Endothelial cell of umbilical vein (primary cell): ENCODE measurements around the gene SESTD1. TPM values are rescaled to one million over a fixed set of nuclear protein-coding genes. Genes with fewer than 3 reads are reported as not detected.

Source experiments
- BruUV-seq: library from RNA; stranded (reverse); fragments of 400-500 nt; replicated peaks from 2 replicates; lab custom pipeline; 2021; lab: Mats Ljungman, UMichigan
- CTCF ChIA-PET: fragments of 300-600, 350-600 bp; sonication (Branson Sonifier 250); formaldehyde crosslinking; loops from one replicate; lab custom pipeline; 2021; ENCODE audit warnings: antibody characterized with exemption, inconsistent platforms; lab: Charles Lee
- POLR2A ChIA-PET: fragments of 300-600, 350-600 bp; sonication (Branson Sonifier 250); formaldehyde crosslinking; loops from one replicate; lab custom pipeline; 2021; ENCODE audit warnings: antibody characterized with exemption, inconsistent platforms; lab: Charles Lee
- DNase-seq: peaks from one replicate; pipeline ENCODE4 v3.0.0-alpha.2; 2011; ENCODE audit warnings: low read depth, low spot score
- FAIRE-seq: peaks from 2 replicates; lab custom pipeline; 2011; peaks lifted over from hg19 to GRCh38; lab: Jason Lieb, UNC
- H2AFZ ChIP-seq: 2 replicates; pipeline ENCODE4 v1.6.0; 2012; ENCODE audit warnings: low read depth, low read length, control low read depth, inconsistent platforms
- H3K27ac ChIP-seq: 2 replicates; pipeline ENCODE4 v1.5.1; 2011; ENCODE audit warnings: low read depth, mild to moderate bottlenecking, control low read depth, low read length, moderate library complexity; ENCODE audit not compliant: insufficient read depth
- H3K27me3 ChIP-seq, 2 experiments: 2 replicates each; pipeline versions ENCODE4 v1.6.0 to v1.6.1; 2011; ENCODE audit warnings: low read length in 2 of 2, mixed read lengths in 1 of 2; ENCODE audit not compliant: control insufficient read depth in 2 of 2, insufficient read depth in 2 of 2
- H3K36me3 ChIP-seq, 2 experiments: 2 replicates in 1 of 2; 3 replicates in 1 of 2; pipeline ENCODE4 v1.5.1; 2011; ENCODE audit warnings: low read length in 2 of 2, mild to moderate bottlenecking in 1 of 2, moderate library complexity in 1 of 2; ENCODE audit not compliant: control insufficient read depth in 2 of 2, insufficient read depth in 2 of 2; ENCODE audit errors: extremely low read depth in 1 of 2
- H3K4me1 ChIP-seq: 3 replicates; pipeline ENCODE4 v1.5.1; 2011; ENCODE audit warnings: mild to moderate bottlenecking, low read length; ENCODE audit not compliant: control insufficient read depth, insufficient read depth; ENCODE audit errors: extremely low read depth
- H3K4me2 ChIP-seq: 2 replicates; pipeline ENCODE4 v1.6.1; 2011; ENCODE audit warnings: low read length, control low read depth, mixed read lengths; ENCODE audit not compliant: insufficient read depth
- H3K4me3 ChIP-seq, 3 experiments: fragments of 200-600 bp in 1 of 3; sonication (generic), shearing (Covaris generic) in 1 of 3; replicated peaks in 1 of 3; 2 replicates each; pipeline ENCODE4 v1.5.1; 2011 to 2016; ENCODE audit warnings: control low read depth in 3 of 3, low read length in 3 of 3, mild to moderate bottlenecking in 2 of 3, inconsistent platforms in 1 of 3, low read depth in 1 of 3, moderate library complexity in 1 of 3; ENCODE audit not compliant: insufficient read depth in 1 of 3
- H3K79me2 ChIP-seq: 2 replicates; pipeline ENCODE4 v1.6.0; 2012; ENCODE audit warnings: low read length, inconsistent platforms; ENCODE audit not compliant: control insufficient read depth, insufficient read depth
- H3K9ac ChIP-seq: replicated peaks from 2 replicates; pipeline ENCODE3; 2011; ENCODE audit warnings: low read length, control low read depth; ENCODE audit not compliant: insufficient read depth; ENCODE audit errors: extremely low read depth
- H3K9me1 ChIP-seq: replicated peaks from 3 replicates; pipeline ENCODE4 v1.6.0; 2011; ENCODE audit warnings: mild to moderate bottlenecking, low read length; ENCODE audit not compliant: control insufficient read depth, insufficient read depth; ENCODE audit errors: extremely low read depth
- H3K9me3 ChIP-seq: replicated peaks from 2 replicates; pipeline ENCODE4 v1.5.1; 2012; ENCODE audit warnings: low read length, inconsistent platforms; ENCODE audit not compliant: control insufficient read depth, insufficient read depth
- H4K20me1 ChIP-seq: replicated peaks from 2 replicates; pipeline ENCODE3; 2011; ENCODE audit warnings: mild to moderate bottlenecking, low read length; ENCODE audit not compliant: control insufficient read depth, insufficient read depth; ENCODE audit errors: extremely low read depth
- CTCF ChIP-seq, 2 donors: IDR thresholded peaks; 1 replicate in 1 of 2; 2 replicates in 1 of 2; pipeline ENCODE4 v1.5.1; 2011; ENCODE audit warnings: low read length in 2 of 2, mild to moderate bottlenecking in 2 of 2, moderate library complexity in 2 of 2, control low read depth in 1 of 2, inconsistent platforms in 1 of 2, low read depth in 1 of 2; ENCODE audit not compliant: insufficient read depth in 1 of 2; ENCODE audit errors: extremely low read depth in 1 of 2
- EZH2 ChIP-seq: IDR thresholded peaks from 2 replicates; pipeline ENCODE4 v1.6.1; 2012; ENCODE audit warnings: borderline replicate concordance, low read depth, mild to moderate bottlenecking, moderate library complexity, low read length, inconsistent platforms; ENCODE audit not compliant: severe bottlenecking
- FOS ChIP-seq: IDR thresholded peaks from 2 replicates; pipeline ENCODE4 v1.6.1; 2011; ENCODE audit warnings: mild to moderate bottlenecking, low read length, moderate library complexity, borderline replicate concordance; ENCODE audit not compliant: insufficient read depth
- GATA2 ChIP-seq: IDR thresholded peaks from 2 replicates; pipeline ENCODE4 v1.7.0; 2011; ENCODE audit warnings: low read depth, mild to moderate bottlenecking, moderate library complexity, mixed read lengths, low read length; ENCODE audit not compliant: insufficient read length, insufficient read depth
- JUN ChIP-seq: IDR thresholded peaks from 2 replicates; pipeline ENCODE4 v1.6.1; 2011; ENCODE audit warnings: borderline replicate concordance, low read depth; ENCODE audit not compliant: insufficient read length, insufficient read depth
- MAX ChIP-seq: IDR thresholded peaks from 2 replicates; pipeline ENCODE4 v1.6.1; 2011; ENCODE audit not compliant: insufficient read depth, insufficient read length
- MYC ChIP-seq: IDR thresholded peaks from one replicate; pipeline ENCODE4 v1.6.1; 2011; ENCODE audit warnings: mild to moderate bottlenecking, low read depth, low read length
- POLR2A ChIP-seq: IDR thresholded peaks from 2 replicates; pipeline ENCODE4 v1.6.1; 2012; ENCODE audit warnings: low read depth, mild to moderate bottlenecking, control low read depth, low read length
- POLR2AphosphoS5 ChIP-seq: IDR thresholded peaks from 2 replicates; pipeline ENCODE4 v1.6.1; 2012; ENCODE audit warnings: low read depth, mild to moderate bottlenecking, control low read depth, low read length, moderate library complexity; ENCODE audit not compliant: insufficient read depth
- dilution Hi-C: fragments of 300-500 bp; cut with MboI; formaldehyde crosslinking; loops from one replicate; pipeline ENCODE4 v1.15.0; 2019; ENCODE audit warnings: low sequenced_read_pairs; ENCODE audit not compliant: extremely low pct_ligation_motif_present
- intact Hi-C: fragments of 100-400 bp; cut with micrococcal nuclease; formaldehyde crosslinking; loops from one replicate; pipeline ENCODE4 v1.10.0; 2022
- polyA plus RNA-seq, 4 experiments: library from polyadenylated mRNA; depleted of rRNA in 3 of 4; stranded (reverse) in 3 of 4; unstranded in 1 of 4; fragments of >200 nt; gene quantifications; 2 replicates each; pipeline versions ENCODE4 v1.2.1 to v1.2.3, GENCODE V29; 2011 to 2012; ENCODE audit warnings: missing spikeins in 1 of 4
- total RNA-seq: library from RNA; stranded (reverse); gene quantifications from 2 replicates; pipeline ENCODE4 v1.2.3, GENCODE V29; 2021

Gene SESTD1
- total and polyA plus RNA-seq, 2 donors (not counting 3 experiments of a cell fraction or from before 2014, with no cell fraction given): 9.8 to 72.4 TPM

GRCh38 chr2:179069685-179070084, 194.9 kb downstream of the SESTD1 start:
- intact Hi-C loops (no loop called here), dilution Hi-C loops (no loop called here)
- ChIA-PET POLR2A (no interaction called here), CTCF (no interaction called here)
- Histone ChIP-seq H3K9me3 (no peaks in the 10 kb centered on the region), H3K9ac (no peak overlapping the region), H3K36me3 (no peaks in the 10 kb centered on the region), H2AFZ (no peak overlapping the region), H3K79me2 (no peaks in the 10 kb centered on the region), H3K27ac (no peak overlapping the region), H3K9me1 (no peaks in the 10 kb centered on the region), H3K27me3 (no peaks in the 10 kb centered on the region), H3K4me2 (no peak overlapping the region), H3K4me1 (no peaks in the 10 kb centered on the region), H4K20me1 (no peaks in the 10 kb centered on the region), H3K4me3 (no peak overlapping the region)
- TF ChIP-seq CTCF (IDR thresholded peaks at IDR 0.05; ENCODE audit: extremely low read depth in 1 of 2, insufficient read depth in 1 of 2, low read depth in 1 of 2, low read length in 2 of 2) (no peak), FOS (no peak), JUN (no peak), GATA2 (no peak), EZH2 (no peak), MAX (no peak), MYC (no peak), POLR2A (no peak), POLR2AphosphoS5 (no peak)
- no TSS peak for BruUV-seq
- FAIRE-seq (no peak), DNase-seq (no peak)
